Bone marrow (tissue), 2 donors: ENCODE results near the gene SPEG.

ENCODE experiments used
- DNase-seq, 2 donors: peaks; one replicate each; lab custom pipeline; 2025; lab: John Stamatoyannopoulos, UW

The SPEG gene

DNA sequence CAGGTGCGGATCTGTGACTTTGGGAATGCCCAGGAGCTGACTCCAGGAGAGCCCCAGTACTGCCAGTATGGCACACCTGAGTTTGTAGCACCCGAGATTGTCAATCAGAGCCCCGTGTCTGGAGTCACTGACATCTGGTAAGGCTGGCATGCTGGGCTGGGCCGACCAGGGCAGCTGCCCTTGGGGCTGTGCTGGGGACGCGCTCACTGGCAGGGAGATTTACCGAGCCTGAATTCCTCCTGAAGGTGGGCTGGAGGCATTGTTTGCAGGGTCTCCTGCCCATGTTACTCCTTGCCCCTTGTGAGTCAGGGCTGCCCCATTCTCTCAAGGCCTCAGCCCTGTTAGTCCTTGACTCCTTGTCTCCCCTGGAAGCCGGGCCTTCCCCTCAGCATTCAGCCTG, 45.4 kb downstream of the SPEG start:
- DNase-seq = no peak

DNA sequence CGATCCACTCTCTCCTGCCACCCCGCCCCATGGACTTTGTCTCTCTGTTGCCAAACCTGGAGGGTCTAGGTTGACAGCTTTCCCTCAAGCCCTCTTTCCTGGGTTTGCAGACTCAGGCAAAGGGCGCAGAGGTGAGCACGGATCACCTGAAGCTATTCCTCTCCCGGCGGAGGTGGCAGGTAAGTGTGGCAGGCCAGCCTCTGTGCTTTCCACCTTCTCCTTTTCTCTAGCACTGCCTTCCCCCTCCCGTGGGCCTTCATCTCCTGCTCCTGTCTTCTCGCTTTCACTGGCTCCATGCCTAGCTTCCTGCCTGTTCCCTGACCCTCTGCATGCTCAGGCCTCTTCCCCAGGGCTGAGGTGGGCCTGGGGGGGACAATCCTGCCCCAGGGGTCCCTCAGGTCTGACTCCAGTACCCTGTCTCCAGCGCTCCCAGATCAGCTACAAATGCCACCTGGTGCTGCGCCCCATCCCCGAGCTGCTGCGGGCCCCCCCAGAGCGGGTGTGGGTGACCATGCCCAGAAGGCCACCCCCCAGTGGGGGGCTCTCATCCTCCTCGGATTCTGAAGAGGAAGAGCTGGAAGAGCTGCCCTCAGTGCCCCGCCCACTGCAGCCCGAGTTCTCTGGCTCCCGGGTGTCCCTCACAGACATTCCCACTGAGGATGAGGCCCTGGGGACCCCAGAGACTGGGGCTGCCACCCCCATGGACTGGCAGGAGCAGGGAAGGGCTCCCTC, 48.2 kb downstream of the SPEG start:
- no peak for DNase-seq

DNA sequence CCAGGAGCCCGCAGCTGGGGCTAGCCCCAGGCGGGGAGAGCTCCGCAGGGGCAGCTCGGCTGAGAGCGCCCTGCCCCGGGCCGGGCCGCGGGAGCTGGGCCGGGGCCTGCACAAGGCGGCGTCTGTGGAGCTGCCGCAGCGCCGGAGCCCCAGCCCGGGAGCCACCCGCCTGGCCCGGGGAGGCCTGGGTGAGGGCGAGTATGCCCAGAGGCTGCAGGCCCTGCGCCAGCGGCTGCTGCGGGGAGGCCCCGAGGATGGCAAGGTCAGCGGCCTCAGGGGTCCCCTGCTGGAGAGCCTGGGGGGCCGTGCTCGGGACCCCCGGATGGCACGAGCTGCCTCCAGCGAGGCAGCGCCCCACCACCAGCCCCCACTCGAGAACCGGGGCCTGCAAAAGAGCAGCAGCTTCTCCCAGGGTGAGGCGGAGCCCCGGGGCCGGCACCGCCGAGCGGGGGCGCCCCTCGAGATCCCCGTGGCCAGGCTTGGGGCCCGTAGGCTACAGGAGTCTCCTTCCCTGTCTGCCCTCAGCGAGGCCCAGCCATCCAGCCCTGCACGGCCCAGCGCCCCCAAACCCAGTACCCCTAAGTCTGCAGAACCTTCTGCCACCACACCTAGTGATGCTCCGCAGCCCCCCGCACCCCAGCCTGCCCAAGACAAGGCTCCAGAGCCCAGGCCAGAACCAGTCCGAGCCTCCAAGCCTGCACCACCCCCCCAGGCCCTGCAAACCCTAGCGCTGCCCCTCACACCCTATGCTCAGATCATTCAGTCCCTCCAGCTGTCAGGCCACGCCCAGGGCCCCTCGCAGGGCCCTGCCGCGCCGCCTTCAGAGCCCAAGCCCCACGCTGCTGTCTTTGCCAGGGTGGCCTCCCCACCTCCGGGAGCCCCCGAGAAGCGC, 49.1 kb downstream of the SPEG start:
- DNase-seq = no peak

DNA sequence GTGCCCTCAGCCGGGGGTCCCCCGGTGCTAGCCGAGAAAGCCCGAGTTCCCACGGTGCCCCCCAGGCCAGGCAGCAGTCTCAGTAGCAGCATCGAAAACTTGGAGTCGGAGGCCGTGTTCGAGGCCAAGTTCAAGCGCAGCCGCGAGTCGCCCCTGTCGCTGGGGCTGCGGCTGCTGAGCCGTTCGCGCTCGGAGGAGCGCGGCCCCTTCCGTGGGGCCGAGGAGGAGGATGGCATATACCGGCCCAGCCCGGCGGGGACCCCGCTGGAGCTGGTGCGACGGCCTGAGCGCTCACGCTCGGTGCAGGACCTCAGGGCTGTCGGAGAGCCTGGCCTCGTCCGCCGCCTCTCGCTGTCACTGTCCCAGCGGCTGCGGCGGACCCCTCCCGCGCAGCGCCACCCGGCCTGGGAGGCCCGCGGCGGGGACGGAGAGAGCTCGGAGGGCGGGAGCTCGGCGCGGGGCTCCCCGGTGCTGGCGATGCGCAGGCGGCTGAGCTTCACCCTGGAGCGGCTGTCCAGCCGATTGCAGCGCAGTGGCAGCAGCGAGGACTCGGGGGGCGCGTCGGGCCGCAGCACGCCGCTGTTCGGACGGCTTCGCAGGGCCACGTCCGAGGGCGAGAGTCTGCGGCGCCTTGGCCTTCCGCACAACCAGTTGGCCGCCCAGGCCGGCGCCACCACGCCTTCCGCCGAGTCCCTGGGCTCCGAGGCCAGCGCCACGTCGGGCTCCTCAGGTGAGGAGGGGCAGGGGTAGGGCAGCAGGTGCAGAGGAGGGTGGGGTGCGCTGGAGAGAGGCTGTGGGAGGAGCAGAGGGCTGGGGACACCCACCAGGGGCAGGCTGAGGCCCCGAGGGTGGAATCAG, 49.9 kb downstream of the SPEG start:
- no peak for DNase-seq

DNA sequence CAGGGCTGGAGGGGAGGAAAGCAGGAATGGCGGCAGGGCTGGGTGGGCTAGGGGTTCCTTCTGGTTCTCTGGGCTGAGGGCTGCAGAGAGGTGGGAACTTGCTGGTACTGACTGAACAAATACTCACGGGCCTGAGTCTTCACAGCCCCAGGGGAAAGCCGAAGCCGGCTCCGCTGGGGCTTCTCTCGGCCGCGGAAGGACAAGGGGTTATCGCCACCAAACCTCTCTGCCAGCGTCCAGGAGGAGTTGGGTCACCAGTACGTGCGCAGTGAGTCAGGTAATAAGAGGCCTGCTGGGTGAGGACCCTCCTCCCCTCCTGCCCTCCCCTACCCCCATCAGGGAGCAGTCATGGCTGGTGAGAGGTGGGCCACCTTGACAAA, 50.5 kb downstream of the SPEG start:
- DNase-seq = no peak

DNA sequence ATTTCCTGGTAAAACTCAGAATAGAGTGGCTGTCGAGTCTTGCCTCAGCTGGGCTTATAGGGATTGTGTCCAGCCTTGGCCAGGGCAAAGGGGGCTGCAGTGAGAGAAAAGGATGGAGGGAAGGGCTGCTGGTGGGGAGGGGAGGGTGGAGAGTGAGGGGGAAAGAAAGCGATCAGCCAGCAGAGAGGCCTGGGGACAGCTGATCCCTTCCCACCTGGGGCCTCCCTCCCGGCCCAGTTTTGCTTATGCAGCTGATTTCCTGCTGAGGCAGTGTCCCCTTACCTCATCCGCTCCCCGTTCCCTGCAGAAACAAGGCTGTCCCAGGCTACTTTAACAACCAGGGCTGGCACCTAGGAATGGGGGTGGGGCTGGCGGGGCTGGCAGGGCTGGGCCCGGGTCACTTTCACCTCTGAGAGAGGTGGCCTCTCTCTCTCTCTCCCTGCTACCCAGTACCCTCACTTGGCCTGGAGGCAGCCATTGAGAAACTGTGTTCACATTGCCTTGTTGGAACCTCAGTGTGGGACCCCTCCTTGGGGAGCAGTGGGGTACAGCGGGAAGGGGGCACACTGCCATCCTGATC, 51.8 kb downstream of the SPEG start:
- no peak for DNase-seq

DNA sequence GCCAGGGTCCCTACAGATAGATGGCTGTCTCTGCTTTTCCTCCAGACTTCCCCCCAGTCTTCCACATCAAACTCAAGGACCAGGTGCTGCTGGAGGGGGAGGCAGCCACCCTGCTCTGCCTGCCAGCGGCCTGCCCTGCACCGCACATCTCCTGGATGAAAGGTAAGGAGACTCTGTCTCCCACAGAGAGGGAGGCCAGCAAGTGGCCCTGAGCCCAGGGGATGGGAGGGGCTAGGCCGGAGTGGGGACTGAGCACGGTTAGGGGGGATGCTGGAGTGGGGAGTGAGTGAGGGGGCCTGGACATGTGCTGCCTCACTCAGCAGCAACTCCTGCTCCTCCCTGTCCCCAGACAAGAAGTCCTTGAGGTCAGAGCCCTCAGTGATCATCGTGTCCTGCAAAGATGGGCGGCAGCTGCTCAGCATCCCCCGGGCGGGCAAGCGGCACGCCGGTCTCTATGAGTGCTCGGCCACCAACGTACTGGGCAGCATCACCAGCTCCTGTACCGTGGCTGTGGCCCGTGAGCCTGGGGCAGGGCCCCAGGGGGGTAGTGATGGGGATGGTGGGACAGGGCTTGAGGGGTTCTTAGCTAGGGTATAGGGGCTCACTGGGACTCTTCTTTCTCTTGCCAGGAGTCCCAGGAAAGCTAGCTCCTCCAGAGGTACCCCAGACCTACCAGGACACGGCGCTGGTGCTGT, 53.7 kb downstream of the SPEG start:
- DNase-seq = no peak

DNA sequence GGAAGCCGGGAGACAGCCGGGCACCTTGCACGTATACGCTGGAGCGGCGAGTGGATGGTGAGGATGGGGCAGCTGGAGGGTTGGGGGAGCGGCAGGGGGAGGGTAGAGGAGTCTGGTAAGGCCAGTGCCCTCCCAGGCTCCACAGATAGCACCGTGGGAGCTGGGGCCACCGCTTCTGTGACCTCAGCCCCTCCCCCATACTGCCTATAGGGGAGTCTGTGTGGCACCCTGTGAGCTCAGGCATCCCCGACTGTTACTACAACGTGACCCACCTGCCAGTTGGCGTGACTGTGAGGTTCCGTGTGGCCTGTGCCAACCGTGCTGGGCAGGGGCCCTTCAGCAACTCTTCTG, 54.2 kb downstream of the SPEG start:
- no peak for DNase-seq

DNA sequence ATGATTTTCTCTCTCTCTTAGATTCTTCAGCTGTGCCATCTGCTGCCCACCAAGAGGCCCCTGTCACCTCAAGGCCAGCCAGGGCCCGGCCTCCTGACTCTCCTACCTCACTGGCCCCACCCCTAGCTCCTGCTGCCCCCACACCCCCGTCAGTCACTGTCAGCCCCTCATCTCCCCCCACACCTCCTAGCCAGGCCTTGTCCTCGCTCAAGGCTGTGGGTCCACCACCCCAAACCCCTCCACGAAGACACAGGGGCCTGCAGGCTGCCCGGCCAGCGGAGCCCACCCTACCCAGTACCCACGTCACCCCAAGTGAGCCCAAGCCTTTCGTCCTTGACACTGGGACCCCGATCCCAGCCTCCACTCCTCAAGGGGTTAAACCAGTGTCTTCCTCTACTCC, 54.7 kb downstream of the SPEG start:
- DNase-seq = no peak

DNA sequence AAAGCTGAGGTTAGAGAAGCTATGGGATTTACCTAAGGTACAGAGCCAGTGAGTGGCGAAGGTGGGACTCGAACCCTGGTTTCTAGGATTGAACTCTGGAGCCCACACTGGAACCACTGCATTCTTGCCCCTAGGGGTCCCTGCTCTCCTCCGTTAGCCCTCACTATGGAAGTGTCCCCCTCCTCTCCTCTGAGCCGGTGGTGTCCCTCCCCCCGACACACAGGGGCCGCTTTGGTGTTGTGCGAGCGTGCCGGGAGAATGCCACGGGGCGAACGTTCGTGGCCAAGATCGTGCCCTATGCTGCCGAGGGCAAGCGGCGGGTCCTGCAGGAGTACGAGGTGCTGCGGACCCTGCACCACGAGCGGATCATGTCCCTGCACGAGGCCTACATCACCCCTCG, 55.5 kb downstream of the SPEG start:
- no peak for DNase-seq

DNA sequence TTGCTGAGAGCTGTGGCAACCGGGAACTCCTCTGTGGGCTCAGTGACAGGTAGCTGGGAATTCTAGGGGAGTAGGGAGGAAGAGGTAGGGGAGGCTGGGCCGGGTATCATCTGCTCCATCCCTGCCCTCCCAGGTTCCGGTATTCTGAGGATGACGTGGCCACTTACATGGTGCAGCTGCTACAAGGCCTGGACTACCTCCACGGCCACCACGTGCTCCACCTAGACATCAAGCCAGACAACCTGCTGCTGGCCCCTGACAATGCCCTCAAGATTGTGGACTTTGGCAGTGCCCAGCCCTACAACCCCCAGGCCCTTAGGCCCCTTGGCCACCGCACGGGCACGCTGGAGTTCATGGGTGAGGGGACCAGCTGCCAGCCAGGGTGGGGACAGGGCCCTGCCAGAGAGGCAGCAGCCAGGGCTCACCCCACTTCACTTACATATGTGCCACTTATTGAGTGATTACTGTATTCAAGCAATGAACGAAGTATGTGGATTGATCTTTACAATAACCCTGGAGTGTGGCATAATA, 56.0 kb downstream of the SPEG start:
- no peak for DNase-seq

DNA sequence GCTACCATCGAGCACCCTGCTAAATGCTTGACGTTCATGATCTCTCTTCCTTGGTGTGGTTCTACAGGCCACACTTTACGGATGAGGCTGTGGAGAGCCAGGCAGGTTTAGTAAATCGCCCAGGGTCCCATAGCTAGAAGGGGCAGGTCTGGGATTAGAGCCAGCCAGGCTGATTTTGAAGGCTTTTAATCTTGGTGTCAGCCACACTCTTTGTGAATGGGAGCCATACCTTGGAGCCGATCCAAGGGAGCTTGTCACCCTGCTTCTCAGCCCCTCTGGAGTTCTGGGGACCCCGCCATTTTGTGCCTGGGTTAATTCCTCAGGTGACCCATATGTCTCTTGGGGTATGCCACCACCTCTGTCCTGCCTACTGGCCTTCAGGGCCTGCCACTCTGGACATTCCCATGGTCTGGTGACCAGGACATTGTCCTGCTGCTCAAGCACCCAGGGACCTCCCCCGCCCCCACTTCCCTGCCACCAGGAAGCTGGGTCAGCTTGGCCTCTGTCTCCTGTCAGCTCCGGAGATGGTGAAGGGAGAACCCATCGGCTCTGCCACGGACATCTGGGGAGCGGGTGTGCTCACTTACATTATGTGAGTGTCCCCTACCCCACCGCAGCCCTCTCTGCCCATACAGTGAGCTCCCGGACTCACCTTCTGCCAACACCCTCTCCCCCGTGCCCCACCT, 56.8 kb downstream of the SPEG start:
- DNase-seq = no peak

DNA sequence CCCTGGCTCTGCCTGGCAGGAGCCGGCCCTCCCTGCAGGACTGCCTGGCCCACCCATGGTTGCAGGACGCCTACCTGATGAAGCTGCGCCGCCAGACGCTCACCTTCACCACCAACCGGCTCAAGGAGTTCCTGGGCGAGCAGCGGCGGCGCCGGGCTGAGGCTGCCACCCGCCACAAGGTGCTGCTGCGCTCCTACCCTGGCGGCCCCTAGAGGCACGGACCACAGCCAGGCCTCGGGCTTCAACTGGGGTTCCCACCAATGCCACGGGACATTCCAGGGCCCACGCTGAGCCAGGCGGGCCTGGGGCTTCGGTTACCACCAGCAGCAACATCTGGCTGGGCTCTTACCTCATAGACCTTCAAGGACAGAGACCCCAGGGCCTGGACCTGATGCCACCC, 57.9 kb downstream of the SPEG start:
- no peak for DNase-seq

DNA sequence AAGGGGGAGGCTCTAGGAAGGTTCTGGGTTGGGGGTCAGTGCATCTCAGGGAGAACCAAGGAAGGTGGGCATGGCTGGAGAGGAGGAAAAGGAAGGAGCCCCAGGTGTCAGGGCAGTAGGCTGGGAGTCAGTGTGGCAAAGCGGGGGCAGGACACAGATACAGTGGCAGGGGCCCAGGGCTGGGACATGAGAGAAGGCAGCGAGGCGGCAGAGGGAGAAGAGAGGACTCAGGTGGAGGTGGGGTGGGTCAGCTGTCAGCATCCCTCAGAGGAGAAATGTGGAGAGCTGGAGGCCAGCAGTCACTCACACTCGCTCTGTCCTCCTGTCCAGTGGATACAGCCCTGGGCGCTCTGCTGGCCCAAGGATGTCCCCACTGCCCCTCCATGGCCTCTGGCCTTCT, 58.4 kb downstream of the SPEG start:
- no peak for DNase-seq

DNA sequence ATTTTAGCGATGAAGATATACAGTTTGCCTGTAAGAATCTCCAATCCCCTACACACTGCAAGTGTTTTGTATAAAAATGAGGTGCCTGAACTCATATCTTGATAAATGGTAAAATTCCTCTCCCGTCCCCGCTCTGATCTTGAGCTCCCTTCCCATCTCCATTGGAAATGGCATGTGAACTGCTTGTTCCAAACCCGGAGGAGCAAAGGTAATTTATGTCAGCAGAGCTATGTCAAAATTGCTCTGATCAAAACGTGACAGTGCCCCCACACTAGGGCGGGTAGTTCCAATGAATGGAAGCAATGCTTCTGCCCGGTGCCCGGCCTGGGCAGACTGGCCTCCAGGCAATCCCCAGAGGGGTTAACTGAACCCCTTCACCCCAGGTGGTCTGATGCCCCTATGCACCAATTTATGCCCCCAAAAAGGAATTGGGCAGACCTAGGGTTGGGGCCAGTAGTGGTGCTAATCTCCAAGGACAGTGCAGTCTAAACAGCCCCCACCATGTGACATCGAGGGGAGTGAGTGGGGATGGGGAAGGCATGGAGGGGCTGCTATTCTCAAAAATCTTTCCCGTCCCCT, 60.4 kb downstream of the SPEG start:
- DNase-seq = no peak

DNA sequence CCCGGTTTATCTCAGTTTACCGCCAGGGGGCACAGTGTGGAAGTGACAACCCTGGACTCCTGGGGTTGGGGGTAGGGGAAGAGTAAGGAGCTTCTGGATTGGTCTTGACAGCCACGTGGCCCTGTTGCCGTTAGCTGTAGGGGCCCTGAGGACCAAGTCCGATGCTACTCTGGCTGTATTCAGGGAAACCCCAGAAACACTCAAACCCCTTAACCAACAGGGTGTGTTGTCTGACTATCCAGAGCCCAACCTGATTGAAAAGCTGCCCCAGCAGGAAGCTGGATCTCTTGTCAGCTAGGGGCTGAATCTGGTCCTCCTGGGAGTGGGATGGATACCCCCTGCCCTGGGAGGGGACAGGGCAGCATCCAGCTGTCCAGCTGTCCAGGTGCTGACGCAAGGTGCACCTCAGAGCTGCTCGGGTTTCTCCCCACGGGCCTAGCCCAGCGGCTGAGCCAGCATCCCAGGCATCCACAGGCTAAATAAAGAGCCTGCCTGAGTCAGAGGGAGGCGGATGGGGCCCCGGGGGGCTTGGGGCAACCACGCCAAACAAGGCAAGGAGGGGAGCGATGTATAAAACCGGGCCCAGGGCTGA, 61.0 kb downstream of the SPEG start:
- DNase-seq = peak; percentile 15 to 49

DNA sequence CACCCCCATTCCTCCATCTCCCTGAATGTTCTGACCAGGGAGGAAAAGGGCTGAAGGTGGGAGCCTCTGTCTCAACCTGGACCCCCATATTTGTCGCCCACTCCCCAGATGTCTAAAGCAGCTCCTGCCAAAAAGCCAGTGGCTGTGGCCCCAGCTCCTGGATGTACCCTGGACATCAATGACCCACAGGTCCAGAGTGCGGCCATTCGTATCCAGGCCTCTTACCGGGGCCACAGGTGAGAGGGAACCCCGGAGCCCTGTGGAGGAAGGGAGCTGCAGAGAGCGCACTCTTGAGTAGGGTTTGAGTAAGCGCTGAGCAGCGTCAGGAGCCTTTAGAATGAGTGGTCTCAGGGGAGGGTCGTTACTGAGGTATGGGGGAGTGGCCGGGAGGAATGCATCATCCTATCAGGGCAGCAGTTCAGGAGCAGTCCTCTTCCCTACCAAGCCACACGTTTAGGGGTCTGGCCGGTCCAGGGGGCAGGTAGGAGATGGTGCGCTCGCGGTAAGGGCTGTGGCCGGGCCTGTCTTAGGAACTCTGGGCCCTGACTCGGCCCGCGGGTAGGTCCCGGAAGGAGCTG, 61.7 kb downstream of the SPEG start:
- no peak for DNase-seq

DNA sequence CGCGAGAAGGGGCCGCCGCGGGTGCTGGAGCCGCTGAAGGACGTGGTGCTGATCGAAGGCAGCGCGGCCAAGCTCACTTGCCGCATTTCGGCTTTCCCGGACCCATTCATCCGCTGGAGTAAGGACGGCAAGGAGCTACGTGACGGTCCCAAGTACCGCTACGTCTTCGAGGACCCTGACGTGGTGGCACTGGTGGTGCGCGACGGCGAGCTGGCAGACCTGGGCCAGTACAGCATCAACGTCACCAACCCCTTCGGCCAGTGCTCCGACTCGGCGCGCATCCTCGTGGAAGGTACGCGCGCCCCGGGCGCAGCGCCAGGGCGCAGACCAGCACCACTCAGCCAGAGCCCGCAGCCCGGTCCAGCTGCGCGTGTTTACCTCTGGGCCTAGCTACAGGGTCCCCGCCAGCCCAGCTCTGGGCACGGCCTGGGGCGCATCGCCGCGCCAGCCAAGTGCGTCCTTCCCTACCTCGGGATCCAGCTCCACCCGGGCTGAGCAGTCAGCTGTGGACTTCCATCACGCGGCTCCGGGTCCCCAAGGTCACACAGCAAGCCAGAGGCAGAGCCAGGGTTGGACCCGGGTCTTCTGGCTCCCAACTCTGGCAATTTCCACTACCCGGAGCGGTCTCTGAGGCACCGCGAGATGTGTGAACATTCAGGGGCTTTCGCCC, 62.3 kb downstream of the SPEG start:
- no peak for DNase-seq
